Measurements from ENCODE around the gene POC1A. TPM values are rescaled to one million over a fixed set of nuclear protein-coding genes. Genes with fewer than 3 reads are reported as not detected.

The POC1A gene
- total RNA-seq, 1 experiment from 2014 or later = 35.0 TPM

- ChIA-PET CTCF (no interaction called here), POLR2A (ENCODE audit: unreplicated experiment) (no interaction called here)
Observed at GRCh38 chr3:52085681-52086282, 68.4 kb downstream of the POC1A start.

GRCh38 chr3:52084954-52085680 is 69.1 kb downstream of the POC1A start:
- no peaks in the 10 kb centered on the region for H4K20me1 ChIP-seq (ENCODE audit: insufficient read depth)
- BruUV-seq (replicated peaks) = no TSS peak
- no peaks in the 10 kb centered on the region for H3F3A ChIP-seq (ENCODE audit: insufficient read depth, low read depth)
- H3K36me3 ChIP-seq (ENCODE audit: low read depth) = no peaks in the 10 kb centered on the region
- H3K27me3 ChIP-seq (ENCODE audit: insufficient read depth, low read depth) = no peaks in the 10 kb centered on the region
- no peak overlapping the region for H3K27ac ChIP-seq
- H3K4me2 ChIP-seq = no peak overlapping the region
- no peaks in the 10 kb centered on the region for H3K79me2 ChIP-seq (ENCODE audit: low read depth)
- ChIA-PET CTCF (no interaction called here), POLR2A (ENCODE audit: unreplicated experiment) (no interaction called here)
- H3K4me1 ChIP-seq (replicated peaks; ENCODE audit: insufficient read depth) = no peaks in the 10 kb centered on the region
- no peak for TF ChIP-seq EZH2 (IDR thresholded peaks at IDR 0.05; ENCODE audit: low read depth)
- TF ChIP-seq, protein P1, sequence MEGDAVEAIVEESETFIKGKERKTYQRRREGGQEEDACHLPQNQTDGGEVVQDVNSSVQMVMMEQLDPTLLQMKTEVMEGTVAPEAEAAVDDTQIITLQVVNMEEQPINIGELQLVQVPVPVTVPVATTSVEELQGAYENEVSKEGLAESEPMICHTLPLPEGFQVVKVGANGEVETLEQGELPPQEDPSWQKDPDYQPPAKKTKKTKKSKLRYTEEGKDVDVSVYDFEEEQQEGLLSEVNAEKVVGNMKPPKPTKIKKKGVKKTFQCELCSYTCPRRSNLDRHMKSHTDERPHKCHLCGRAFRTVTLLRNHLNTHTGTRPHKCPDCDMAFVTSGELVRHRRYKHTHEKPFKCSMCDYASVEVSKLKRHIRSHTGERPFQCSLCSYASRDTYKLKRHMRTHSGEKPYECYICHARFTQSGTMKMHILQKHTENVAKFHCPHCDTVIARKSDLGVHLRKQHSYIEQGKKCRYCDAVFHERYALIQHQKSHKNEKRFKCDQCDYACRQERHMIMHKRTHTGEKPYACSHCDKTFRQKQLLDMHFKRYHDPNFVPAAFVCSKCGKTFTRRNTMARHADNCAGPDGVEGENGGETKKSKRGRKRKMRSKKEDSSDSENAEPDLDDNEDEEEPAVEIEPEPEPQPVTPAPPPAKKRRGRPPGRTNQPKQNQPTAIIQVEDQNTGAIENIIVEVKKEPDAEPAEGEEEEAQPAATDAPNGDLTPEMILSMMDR (conservative IDR thresholded peaks at IDR 0.05) = no peak
- H2AFZ ChIP-seq = no peak overlapping the region
- H3K9me3 ChIP-seq (ENCODE audit: insufficient read depth, low read depth) = no peaks in the 10 kb centered on the region
- intact Hi-C loops (cut with micrococcal nuclease; ENCODE audit: unreplicated experiment) = no loop called here
- no peak for DNase-seq
- H3K9me2 ChIP-seq (ENCODE audit: insufficient read depth) = no peaks in the 10 kb centered on the region
- H3K4me3 ChIP-seq = no peak overlapping the region

More at GRCh38 chr3:52085681-52086282, 68.4 kb downstream of the POC1A start:
- H3K27me3 ChIP-seq (ENCODE audit: insufficient read depth, low read depth) = no peaks in the 10 kb centered on the region
- H3K9me2 ChIP-seq (ENCODE audit: insufficient read depth) = no peaks in the 10 kb centered on the region
- H3K4me2 ChIP-seq = no peak overlapping the region
- H2AFZ ChIP-seq = no peak overlapping the region
- no peak overlapping the region for H3K27ac ChIP-seq
- H3K79me2 ChIP-seq (ENCODE audit: low read depth) = no peaks in the 10 kb centered on the region
- no peaks in the 10 kb centered on the region for H4K20me1 ChIP-seq (ENCODE audit: insufficient read depth)
- BruUV-seq (replicated peaks) = no TSS peak
- TF ChIP-seq, protein P1 (conservative IDR thresholded peaks at IDR 0.05) = no peak
- no peak for TF ChIP-seq EZH2 (IDR thresholded peaks at IDR 0.05; ENCODE audit: low read depth)
- no peaks in the 10 kb centered on the region for H3K9me3 ChIP-seq (ENCODE audit: insufficient read depth, low read depth)
- H3F3A ChIP-seq (ENCODE audit: insufficient read depth, low read depth) = no peaks in the 10 kb centered on the region
- no peaks in the 10 kb centered on the region for H3K4me1 ChIP-seq (replicated peaks; ENCODE audit: insufficient read depth)
- intact Hi-C loops (cut with micrococcal nuclease; ENCODE audit: unreplicated experiment) = no loop called here
- no peak overlapping the region for H3K4me3 ChIP-seq
- no peaks in the 10 kb centered on the region for H3K36me3 ChIP-seq (ENCODE audit: low read depth)
- no peak for DNase-seq

- Histone ChIP-seq H3K9me3 (ENCODE audit: insufficient read depth, low read depth) (no peaks in the 10 kb centered on the region), H3K9me2 (ENCODE audit: insufficient read depth) (no peaks in the 10 kb centered on the region), H3K4me3 (no peak overlapping the region), H3K4me2 (no peak overlapping the region), H3K36me3 (ENCODE audit: low read depth) (no peaks in the 10 kb centered on the region), H4K20me1 (ENCODE audit: insufficient read depth) (no peaks in the 10 kb centered on the region), H3K27me3 (ENCODE audit: insufficient read depth, low read depth) (no peaks in the 10 kb centered on the region), H3F3A (ENCODE audit: insufficient read depth, low read depth) (no peaks in the 10 kb centered on the region), H3K79me2 (ENCODE audit: low read depth) (no peaks in the 10 kb centered on the region), H3K4me1 (replicated peaks; ENCODE audit: insufficient read depth) (no peaks in the 10 kb centered on the region), H3K27ac (no peak overlapping the region), H2AFZ (no peak overlapping the region)
- intact Hi-C loops (cut with micrococcal nuclease; ENCODE audit: unreplicated experiment) = no loop called here
- no peak for DNase-seq
- no TSS peak for BruUV-seq (replicated peaks)
- POLR2A ChIA-PET (ENCODE audit: unreplicated experiment) = no interaction called here
- TF ChIP-seq, protein P1 (conservative IDR thresholded peaks at IDR 0.05) = no peak
- TF ChIP-seq EZH2 (IDR thresholded peaks at IDR 0.05; ENCODE audit: low read depth) = no peak
- CTCF ChIA-PET = no interaction called here
Observed at GRCh38 chr3:52084216-52084945, 69.8 kb downstream of the POC1A start.

Data from PC-9 (cell line).